Fibroblast of the aortic adventitia (primary cell): Measurements from ENCODE around the gene FIG4. TPM values are rescaled to one million over a fixed set of nuclear protein-coding genes. Genes with fewer than 3 reads are reported as not detected.
"Not testable (repeated sequence)": the region's sequence is repeated elsewhere in the genome, so short reads cannot be mapped to it uniquely, and the experiment has no call there.

Experiments
- DNase-seq: peaks from one replicate; pipeline ENCODE4 v3.0.0-alpha.2; 2010; ENCODE audit warnings: low read depth
- H3K4me3 ChIP-seq: 2 replicates; pipeline ENCODE4 v1.5.1; 2011; ENCODE audit warnings: low read depth, mild to moderate bottlenecking, control low read depth, low read length, moderate library complexity
- total RNA-seq: library from RNA; depleted of rRNA; stranded (reverse); fragments of >200 nt; gene quantifications from 2 replicates; pipeline ENCODE4 v1.2.3, GENCODE V29; 2012; ENCODE audit warnings: low replicate concordance
- TF ChIP-seq, protein P1 (sequence below): IDR thresholded peaks from 2 replicates; pipeline ENCODE4 v1.5.1; 2011; ENCODE audit warnings: mild to moderate bottlenecking, low read length, control low read depth, inconsistent platforms; ENCODE audit not compliant: insufficient read depth

The FIG4 gene
- total RNA-seq, 1 donor = 28.0 TPM

DNA sequence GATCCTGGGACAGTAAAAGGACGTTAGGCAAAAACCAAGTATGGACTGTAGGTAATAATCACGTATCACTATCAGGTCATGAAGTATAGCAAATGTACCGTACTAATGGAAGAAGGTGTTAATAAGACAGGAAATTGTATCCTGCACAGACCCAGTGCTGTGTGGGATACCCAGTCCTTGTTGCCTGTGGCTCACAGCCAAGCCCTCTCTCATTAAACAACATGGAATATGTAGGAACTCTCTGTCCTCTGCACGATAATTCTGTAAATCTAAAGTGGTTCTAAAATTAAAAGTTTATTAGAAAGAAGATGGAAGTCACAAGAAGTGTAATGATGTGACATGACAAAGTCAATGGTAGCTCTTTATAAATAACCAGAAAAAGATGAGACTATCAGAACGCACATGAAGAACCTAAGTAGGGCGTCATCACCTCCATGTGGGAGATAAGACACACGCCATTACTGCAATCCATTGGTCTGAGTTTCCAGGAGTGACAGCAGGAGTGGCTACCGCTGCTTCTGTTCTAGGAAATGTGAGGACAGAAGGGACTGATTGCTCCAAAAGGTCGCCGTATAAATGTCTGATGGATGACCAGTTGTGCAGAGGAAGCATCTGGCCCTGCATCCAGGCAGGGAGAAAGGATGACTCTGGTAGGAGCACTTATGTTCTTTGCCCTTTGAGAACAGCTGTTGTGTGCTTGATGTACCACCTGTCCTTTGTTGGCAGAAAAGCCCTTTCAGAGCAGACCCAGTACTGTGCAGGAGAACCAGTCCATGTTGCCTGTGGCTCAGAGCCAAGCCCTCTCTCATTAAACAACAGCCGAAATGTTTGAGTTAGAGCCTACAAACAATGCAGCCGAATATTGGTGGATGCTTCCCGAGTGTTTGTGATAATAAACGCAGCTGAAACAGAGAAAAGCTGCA lies 125.6 kb downstream of the FIG4 start:
- no peak for DNase-seq
- H3K4me3 ChIP-seq = no peak overlapping the region
- TF ChIP-seq, protein P1, sequence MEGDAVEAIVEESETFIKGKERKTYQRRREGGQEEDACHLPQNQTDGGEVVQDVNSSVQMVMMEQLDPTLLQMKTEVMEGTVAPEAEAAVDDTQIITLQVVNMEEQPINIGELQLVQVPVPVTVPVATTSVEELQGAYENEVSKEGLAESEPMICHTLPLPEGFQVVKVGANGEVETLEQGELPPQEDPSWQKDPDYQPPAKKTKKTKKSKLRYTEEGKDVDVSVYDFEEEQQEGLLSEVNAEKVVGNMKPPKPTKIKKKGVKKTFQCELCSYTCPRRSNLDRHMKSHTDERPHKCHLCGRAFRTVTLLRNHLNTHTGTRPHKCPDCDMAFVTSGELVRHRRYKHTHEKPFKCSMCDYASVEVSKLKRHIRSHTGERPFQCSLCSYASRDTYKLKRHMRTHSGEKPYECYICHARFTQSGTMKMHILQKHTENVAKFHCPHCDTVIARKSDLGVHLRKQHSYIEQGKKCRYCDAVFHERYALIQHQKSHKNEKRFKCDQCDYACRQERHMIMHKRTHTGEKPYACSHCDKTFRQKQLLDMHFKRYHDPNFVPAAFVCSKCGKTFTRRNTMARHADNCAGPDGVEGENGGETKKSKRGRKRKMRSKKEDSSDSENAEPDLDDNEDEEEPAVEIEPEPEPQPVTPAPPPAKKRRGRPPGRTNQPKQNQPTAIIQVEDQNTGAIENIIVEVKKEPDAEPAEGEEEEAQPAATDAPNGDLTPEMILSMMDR = no peak

DNA sequence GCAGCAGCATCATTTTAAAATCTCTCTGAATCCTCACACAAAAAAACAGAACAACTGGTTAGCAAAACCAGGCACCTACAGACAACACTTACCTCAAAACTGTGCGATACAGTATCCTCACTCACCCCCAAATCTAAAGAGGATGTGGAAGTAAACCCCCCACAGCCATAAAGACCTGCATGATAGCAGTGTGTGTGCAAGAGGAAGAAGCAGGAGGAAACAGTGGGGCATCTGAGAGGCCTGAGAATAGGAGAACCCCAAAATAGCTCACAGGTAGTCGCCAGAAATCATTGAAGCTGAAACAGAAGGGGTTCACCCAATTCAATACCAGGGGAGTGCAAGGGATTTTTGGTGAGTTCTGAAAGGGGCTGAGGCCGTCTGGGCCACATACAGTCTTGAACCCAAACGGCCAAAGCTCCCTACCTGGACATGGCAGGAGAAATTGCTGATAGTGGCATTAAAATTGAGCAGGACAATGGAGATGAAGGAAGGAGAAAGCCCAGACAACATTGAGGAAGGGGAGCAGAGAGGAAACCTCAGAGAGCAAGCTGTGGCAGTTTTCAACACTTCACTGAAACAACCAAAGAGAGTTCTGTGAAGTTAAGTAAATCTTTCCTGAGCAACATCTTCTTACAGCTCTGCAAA lies 129.7 kb downstream of the FIG4 start:
- TF ChIP-seq, protein P1 = no peak
- DNase-seq = no peak
- no peak overlapping the region for H3K4me3 ChIP-seq

DNA sequence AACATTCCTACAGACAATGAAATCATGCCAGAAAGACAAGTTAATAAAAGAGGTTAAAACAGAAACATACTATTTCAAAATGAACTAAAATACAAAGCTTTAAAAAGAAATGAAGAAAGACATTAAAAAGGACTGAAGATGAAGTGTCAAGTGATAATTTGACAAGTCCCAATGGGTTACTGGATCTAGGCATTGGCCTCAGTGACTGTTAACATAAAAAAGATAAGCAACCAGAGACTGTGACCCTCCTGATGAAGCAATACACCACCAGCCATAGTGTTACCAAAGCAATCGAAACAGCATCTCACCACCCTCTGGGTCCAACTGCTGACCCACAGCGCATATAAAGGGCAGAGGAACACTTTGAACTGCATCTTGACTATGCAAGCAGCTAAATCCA lies 130.3 kb downstream of the FIG4 start:
- H3K4me3 ChIP-seq = no peak overlapping the region
- TF ChIP-seq, protein P1 = no peak
- no peak for DNase-seq

DNA sequence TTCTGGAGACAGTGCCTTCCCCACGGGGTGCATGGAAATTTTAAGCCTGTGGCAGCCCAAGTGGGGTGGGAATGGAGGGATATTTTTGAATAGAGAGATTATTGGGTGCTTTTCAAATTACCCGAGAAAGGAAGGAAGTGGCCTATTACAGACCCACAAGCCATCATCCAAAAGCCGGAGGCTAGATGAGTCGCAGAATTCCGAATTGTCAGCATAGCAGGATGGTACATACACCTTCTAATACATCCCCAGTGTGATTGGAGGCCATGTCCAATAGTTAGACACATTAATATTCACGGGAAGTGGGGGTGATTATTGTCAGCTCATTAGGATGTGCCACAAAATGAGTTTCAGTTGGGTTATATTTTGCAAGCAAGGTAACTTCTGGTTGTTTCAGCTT lies 133.0 kb downstream of the FIG4 start:
- TF ChIP-seq, protein P1 = no peak
- no peak overlapping the region for H3K4me3 ChIP-seq
- DNase-seq = no peak

DNA sequence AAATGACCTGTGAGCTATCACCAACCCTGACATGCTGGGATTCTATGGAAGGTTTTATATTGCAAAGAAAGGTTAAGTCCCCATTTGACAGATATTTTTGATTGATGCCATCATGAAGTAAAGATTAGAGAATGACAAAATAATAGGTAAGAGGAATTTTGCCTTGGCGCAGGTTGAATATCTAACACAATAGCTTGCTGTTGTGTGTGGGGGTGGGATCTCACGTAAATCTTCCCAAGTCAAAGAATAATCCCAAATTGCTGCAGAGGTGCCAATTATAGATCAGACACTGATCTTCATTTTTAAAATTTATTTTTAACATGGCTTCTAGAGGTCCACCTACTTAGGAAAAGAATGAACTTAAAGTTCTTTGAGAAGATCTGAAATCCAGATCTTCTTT lies 135.5 kb downstream of the FIG4 start:
- TF ChIP-seq, protein P1 = no peak
- DNase-seq = no peak
- no peak overlapping the region for H3K4me3 ChIP-seq

DNA sequence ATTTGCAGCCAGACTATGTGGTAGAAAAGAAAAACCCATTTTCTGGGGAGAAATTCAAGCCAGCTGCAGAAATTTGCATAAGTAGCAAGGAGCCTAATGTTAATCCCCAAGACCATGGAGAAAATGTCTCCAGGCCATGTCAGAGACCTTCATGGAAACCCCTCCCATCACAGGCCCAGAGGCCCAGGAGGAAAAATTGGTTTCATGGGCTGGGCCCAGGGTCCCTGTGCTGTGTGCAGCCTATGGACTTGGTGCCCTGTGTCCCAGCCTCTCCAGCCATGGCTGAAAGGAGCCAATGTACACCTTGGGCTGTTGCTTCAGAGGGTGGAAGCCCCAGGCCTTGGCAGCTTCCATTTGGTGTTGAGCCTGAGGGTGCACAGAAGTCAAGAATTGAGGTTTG lies 140.3 kb downstream of the FIG4 start:
- H3K4me3 ChIP-seq, DNase-seq: not testable (repeated sequence)

DNA sequence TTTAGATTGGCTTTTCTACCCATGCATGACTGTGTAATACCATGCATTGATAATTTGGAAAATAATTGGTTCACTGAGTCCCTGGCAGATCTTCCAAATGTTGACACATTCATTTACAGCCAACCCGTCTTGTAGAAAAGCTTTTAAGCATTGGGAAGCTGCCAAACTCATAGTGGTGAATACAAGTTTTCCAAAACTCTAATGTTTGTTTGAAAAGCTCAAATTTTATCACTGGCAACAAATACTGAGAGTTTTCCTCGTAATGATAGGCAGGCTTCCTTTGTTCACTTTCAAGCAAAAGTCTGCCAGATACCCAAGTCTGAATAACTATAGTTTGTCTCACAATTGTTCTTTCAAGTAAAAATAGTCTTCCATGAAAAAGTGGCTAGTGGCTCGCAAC lies 143.0 kb downstream of the FIG4 start:
- no peak overlapping the region for H3K4me3 ChIP-seq
- DNase-seq = peak; percentile 22
- TF ChIP-seq, protein P1 = no peak
